Ishikawa (cell line): ENCODE results near the gene PPM1N.

Source experiments
- CEBPB ChIP-seq: IDR thresholded peaks from 2 replicates; pipeline ENCODE4 v1.6.1; 2012
- EGR1 ChIP-seq: IDR thresholded peaks from 2 replicates; pipeline ENCODE4 v1.6.1; 2012
- EP300 ChIP-seq: IDR thresholded peaks from 2 replicates; pipeline ENCODE4 v1.6.1; 2012; ENCODE audit warnings: borderline replicate concordance
- TF ChIP-seq, protein P1 (sequence below): IDR thresholded peaks from 2 replicates; pipeline ENCODE4 v1.6.1; 2012
- TF ChIP-seq, protein P2 (sequence below): IDR thresholded peaks from 2 replicates; pipeline ENCODE4 v1.6.1; 2012

DNA sequence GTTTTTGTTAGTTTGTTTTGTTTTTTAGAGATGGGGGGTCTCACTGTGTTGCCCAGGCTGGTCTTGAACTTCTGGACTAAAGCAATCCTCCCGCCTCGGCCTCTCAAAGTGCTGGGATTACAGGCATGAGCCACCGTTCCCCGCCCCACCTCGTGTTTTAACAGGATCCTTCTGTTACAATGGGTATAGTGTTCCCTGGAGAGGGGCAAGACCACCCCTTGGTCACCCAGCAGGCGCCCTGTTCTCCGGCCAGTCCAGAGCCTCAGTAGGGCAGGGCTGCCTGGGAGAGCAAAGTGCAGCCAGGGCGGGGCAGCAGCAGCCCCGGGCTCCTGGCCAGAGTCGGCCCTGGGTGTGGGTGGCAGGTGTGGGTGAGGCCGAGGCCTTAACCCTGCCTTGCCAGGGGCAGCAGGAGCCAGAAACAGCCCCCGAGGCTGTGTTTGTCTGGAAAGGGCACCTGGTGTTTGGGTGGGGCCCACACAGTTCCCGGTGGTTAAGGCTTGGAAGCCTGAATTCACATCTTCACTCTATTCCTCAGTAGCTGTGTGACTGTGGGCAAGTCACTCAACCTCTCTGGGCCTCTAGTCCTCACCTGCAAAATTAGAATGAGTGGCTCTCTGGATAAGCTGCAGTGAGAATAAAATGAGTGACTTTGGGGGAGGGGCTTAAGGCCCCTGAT lies 16.3 kb downstream of the PPM1N start:
- no peak for TF ChIP-seq CEBPB
- peak; percentile 74 for TF ChIP-seq EGR1
- TF ChIP-seq, protein P1, sequence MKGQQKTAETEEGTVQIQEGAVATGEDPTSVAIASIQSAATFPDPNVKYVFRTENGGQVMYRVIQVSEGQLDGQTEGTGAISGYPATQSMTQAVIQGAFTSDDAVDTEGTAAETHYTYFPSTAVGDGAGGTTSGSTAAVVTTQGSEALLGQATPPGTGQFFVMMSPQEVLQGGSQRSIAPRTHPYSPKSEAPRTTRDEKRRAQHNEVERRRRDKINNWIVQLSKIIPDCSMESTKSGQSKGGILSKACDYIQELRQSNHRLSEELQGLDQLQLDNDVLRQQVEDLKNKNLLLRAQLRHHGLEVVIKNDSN: no peak
- TF ChIP-seq, protein P2, sequence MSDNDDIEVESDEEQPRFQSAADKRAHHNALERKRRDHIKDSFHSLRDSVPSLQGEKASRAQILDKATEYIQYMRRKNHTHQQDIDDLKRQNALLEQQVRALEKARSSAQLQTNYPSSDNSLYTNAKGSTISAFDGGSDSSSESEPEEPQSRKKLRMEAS: no peak
- TF ChIP-seq EP300: 0 out of 2 replicates have a peak, but pooled peaks have one; percentile 7
